GM19238 (cell line): ENCODE measurements around the gene RNF223.
A peak's percentile ranks its signal among the peaks of the same experiment; 100 is the strongest.
"Not testable (repeated sequence)": the region's sequence is repeated elsewhere in the genome, so short reads cannot be mapped to it uniquely, and the experiment has no call there.

ENCODE experiments used
- DNase-seq: peaks from one replicate; pipeline ENCODE4 v3.0.0; 2011; ENCODE audit warnings: low spot score; ENCODE audit not compliant: insufficient read length

RNF223 gene

DNA sequence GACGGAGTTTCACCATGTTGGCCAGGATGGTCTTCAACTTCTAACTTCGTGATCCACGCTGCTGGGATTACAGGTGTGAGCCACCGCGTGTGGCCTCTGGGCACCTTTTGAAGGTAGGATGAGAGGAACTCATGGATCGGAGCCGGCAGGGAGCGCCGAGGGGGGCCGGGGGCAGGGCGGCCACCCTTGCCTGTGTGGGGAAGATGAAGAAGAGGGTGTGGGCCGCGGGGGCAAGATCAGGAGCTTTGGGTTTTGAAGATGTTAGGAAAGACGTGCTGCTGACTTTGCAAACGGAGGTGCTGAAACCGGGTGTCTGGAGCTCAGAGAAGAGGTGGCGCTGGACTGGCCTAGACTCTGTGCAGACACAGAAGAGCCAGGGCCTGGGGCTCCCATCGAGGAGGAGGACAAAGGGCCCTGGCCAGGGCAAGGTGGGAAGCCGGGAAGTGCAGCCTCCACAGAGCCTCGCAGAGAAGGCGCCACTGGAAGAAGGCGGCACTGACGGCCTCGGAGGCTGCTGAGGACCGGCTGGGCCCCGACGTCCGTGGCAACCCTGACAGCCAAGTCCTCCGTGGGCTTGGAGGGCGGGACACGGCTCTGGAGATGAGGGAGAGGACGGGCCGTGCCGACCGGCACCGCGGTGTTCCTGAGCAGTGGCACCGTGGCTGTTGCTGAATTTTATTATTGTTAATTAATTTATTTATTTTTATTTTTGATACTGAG lies 13.7 kb downstream of the RNF223 start:
- no peak for DNase-seq

DNA sequence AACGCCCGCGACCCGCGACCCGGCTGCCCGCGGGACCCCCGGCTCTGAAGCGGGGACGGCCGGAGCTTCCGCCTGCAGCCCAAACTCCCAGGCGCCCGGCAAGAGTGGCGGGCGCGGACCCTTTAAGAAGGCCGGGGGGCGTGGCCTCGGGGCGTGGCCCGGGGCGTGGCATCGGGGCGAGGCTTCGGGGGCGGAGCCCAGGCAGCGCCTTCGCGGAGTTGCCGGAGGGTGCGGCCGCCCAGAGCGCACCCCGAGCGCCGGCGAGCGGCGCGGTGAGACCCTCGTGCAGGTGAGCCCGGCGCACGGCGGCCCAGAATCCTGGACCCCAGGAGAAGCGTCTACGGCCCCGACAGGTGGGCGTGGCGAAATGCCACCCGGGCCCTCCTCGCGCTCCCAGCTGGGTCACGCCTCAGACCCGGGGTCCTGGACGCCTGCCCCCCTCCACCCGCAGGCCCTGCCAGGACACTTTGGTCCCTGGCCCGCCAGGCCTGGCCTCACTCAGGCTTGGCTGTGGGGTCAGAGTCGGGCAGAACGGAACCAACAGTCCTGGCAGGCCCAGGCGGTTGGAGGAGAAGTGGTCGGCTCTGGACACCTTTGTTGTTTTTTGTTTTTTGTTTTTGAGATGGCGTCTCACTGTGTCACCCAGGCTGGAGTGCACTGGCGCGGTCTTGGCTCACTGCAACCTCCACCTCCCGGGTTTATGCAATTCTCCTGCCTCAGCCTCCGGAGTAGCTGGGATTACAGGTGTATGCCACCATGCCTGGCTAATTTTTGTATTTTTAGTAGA lies 14.4 kb downstream of the RNF223 start:
- peak; percentile 99 for DNase-seq

DNA sequence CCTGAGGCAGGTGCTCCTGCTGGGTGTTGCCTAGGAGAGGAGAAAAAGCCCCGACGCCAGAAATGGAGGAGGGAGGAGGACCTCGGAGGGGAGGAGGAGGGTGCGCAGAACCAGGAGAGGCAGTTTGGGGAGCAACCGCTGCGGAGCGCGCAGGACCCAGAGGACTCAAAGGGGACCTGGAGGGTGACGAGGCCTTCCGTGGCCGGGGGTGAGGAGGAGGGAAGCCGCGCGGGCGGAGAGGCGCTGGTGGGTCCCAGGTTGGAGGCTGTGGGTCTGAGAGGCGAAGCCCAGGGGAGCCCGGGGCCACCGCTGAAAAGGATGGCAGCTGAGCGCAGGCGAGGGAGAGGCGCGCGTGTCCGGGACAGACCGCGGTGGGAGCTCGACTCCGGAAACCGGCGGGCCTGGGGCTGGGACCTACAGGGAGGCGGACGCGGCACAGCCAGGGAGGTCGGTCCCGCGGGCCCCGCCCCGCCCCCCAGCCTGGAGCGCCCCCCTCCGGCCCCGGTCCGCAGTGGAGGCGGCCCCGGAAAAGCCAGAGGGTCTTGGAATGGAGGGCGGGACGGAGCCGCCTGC lies 15.1 kb downstream of the RNF223 start:
- peak; percentile 49 for DNase-seq

DNA sequence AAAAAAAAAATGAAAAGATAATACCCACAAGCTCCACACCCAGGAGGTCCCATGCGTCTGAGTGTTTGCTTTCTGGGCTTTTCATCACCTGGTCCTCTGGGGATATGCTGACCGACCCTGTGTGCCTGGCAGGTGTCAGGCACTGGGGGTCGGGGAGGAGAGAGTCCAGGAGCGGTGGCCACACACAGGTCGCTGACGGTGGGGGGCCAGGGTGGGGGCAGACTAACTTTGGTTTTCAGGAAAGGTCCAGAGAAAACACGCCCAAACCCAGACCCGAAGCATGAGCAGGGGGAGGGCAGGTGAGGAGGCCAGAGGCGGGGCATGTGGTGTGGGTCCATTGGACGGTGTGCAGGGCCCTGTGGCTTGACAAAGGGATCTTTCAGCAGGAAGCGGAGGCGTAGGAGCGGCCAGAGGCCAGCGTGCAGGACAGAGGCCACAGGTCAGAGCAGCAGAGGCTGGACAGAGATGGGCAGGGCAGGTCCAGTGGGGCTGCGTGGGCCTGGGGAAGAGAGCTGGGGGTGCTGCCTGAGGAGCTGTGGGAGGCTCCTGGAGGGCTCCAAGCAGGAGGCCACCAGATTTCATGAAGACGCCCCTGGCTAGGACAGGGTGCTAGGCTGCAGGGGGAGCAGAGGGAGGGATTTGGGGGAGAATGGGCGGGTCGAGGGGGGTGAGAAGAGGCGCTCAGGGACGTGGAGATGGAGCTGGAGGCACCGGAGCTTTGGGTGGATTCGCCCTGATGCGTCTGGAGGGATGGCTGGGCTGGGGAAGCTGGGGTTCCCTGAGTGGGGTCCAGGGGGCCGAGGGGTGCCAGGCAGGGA lies 15.8 kb downstream of the RNF223 start:
- DNase-seq = no peak

DNA sequence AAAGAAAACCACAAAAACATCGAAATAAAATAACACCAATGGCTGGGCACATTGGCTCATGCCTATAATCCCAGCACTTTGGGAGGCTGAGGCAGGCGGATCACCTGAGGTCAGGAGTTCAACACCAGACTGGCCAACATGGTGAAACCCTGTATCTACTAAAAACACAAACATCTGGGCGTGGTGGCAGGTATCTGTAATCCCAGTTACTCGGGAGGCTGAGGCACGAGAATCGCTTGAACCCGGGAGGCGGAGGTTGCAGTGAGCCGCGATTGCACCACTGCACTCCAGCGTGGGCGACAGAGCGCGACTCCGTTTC lies 16.4 kb downstream of the RNF223 start:
- not testable (repeated sequence) for DNase-seq

DNA sequence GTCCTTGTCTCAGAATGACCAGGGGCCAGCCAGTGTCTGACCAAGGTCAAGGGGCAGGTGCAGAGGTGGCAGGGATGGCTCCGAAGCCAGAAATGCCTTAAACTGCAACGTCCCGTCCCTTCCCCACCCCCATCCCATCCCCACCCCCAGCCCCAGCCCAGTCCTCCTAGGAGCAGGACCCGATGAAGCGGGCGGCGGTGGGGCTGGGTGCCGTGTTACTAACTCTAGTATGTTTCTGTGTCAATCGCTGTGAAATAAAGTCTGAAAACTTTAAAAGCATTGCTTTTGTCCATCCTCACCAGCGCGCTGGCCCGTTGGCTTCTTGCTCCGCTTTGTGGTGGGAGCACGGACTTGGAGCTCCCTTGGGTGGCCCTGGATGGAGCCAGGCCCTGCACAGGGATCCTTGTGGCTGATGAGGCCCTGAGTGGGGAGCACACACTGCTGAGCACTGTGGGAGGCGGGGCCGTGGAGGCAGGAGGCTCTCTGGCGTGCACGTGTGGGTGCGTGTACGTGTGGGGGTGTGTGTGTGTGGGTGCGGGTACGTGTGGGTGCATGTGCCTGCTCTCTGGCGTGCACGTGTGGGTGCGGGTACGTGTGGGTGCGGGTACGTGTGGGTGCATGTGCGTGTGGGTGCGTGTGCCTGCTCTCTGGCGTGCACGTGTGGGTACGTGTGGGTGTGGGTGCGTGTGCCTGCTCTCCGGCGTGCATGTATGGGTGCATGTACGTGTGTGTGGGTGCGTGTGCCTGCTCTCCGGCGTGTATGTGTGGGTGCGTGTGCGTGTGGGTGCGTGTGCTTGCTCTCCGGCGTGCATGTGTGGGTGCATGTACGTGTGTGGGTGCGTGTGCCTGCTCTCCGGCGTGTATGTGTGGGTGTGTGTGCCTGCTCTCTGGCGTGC lies 18.0 kb downstream of the RNF223 start:
- DNase-seq = no peak

DNA sequence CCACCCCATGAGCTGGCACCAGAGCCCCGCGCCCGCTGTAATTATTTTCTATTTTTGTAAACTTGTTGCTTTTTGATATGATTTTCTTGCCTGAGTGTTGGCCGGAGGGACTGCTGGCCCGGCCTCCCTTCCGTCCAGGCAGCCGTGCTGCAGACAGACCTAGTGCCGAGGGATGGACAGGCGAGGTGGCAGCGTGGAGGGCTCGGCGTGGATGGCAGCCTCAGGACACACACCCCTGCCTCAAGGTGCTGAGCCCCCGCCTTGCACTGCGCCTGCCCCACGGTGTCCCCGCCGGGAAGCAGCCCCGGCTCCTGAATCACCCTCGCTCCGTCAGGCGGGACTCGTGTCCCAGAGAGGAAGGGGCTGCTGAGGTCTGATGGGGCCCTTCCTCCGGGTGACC lies 19.1 kb downstream of the RNF223 start:
- no peak for DNase-seq

DNA sequence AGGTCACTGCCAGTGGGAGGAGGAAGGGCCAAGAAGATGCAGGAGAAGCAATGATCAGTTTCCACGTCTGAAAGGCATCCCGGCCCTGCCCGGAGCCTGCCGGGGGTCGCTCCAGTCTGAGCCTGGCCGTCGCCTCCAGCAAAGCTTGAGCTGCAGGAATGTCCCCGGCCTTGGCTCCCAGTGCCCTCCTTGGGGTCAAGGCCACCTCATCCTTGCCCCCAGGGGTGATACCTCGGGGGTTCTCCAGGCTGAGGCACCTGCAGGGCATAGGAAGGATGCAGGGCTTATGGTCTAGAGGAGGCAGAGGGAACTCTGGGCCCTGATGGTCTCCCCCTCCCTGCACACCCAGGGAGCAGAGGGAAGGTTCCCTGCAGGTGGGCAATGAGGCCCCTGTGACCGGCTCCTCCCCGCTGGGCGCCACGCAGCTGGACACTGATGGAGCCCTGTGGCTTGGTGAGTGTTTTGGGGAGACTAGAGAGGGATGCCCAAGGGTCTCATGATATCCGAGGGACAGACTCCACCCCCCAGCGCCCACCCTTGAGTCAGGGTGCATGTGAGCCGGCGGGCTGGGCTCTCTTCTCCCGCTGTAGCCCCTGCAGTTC lies 19.9 kb downstream of the RNF223 start:
- DNase-seq = no peak

DNA sequence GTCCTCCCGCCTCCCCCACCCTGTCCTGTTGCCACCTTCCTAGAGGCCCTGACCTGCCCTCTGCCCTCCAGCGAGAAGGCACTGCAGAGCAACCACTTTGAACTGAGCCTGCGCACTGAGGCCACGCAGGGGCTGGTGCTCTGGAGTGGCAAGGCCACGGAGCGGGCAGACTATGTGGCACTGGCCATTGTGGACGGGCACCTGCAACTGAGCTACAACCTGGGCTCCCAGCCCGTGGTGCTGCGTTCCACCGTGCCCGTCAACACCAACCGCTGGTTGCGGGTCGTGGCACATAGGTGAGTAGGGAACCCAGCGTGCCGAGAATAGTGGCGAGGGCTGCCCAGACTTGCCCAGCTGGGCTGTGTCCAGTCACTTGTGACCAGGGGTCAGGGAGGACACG lies 20.4 kb downstream of the RNF223 start:
- DNase-seq = no peak

DNA sequence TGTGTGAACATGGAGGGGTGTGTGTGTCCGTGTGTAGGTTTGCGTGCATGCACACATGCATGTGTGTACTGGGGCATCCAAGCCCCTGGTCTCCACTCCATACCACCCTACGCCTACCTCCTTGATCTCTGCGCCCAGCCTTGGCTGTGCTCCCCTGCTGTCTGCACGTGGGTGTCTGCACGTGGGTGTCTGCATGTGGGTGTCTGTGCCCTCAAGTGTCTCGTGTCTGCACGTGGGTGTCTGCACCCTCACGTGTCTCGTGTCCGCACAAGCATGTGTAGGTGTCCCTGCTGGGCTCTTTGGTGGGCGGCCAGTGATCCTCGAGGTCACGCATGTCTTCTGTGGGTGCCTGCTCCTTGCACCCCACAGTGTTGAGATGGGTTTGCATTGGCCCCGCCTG lies 21.1 kb downstream of the RNF223 start:
- no peak for DNase-seq

DNA sequence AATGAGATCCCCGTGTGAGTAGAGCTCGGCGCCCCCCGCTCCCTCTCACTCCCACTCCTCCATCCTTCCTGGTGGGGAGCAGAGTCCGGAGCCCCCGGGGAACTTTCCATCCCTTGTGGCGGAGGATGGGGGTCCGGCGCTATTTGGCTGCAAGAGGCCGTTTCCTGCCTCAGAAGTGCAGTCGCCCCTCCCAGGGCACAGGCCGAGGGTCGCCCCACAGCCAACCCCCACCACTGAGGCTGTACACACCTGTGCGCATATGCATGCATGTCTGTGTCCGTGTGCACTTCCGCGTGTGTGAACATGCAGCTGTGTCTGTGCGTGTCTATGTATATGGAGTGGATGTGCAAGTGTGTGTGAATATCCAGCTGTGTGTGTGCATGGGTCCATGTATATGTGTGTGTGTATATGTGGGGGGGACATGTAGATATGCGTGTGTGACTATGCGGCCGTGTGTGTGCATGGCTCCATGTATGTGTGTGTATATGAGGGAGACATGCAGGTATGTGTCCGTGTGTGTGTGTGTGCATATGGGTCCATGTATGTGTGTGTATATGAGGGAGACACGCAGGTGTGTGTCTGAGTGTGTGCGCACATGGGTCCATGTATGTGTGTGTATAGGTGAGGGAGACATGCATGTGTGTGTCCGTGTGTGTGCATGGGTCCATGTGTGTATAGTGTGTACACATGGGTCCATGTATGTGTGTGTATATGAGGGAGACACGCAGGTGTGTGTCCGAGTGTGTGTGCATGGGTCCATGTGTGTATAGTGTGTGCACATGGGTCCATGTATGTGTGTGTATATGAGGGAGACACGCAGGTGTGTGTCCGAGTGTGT lies 21.9 kb downstream of the RNF223 start:
- no peak for DNase-seq

DNA sequence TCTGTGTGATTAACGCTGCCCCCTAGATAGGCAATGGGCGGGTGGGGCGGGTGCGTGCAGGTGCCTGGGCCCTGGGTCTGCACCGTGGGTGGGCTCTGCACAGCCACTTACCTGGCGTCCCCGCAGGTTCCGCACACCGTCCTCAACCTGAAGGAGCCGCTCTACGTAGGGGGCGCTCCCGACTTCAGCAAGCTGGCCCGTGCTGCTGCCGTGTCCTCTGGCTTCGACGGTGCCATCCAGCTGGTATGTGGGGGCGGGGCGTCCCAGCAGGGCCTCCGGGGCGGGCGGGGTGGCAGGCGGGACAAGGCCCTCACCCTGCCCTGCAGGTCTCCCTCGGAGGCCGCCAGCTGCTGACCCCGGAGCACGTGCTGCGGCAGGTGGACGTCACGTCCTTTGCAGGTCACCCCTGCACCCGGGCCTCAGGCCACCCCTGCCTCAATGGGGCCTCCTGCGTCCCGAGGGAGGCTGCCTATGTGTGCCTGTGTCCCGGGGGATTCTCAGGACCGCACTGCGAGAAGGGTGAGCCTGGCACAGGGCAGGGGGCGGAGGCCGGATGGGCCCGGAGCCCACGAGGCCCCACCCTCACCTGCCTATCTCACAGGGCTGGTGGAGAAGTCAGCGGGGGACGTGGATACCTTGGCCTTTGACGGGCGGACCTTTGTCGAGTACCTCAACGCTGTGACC lies 22.8 kb downstream of the RNF223 start:
- DNase-seq = no peak

DNA sequence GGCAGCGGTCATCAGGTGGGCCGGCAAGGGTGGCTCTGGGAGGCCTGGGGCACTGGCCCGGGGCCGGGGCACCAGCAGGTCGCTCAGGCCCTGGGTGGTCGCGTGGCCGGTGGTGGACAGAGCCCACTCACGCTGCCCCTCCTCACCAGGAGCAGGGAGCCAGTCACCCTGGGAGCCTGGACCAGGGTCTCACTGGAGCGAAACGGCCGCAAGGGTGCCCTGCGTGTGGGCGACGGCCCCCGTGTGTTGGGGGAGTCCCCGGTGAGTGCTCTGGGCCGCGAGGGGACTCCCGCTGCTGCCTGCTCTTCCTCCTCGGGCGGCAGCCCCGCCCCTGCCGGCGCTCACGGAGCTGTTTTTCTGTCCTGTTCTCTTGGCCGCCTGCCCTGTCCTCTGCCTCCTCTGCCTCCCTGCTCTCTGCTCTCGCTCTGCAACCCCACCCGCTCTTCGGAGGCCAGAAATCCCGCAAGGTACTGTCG lies 23.5 kb downstream of the RNF223 start:
- DNase-seq = no peak

DNA sequence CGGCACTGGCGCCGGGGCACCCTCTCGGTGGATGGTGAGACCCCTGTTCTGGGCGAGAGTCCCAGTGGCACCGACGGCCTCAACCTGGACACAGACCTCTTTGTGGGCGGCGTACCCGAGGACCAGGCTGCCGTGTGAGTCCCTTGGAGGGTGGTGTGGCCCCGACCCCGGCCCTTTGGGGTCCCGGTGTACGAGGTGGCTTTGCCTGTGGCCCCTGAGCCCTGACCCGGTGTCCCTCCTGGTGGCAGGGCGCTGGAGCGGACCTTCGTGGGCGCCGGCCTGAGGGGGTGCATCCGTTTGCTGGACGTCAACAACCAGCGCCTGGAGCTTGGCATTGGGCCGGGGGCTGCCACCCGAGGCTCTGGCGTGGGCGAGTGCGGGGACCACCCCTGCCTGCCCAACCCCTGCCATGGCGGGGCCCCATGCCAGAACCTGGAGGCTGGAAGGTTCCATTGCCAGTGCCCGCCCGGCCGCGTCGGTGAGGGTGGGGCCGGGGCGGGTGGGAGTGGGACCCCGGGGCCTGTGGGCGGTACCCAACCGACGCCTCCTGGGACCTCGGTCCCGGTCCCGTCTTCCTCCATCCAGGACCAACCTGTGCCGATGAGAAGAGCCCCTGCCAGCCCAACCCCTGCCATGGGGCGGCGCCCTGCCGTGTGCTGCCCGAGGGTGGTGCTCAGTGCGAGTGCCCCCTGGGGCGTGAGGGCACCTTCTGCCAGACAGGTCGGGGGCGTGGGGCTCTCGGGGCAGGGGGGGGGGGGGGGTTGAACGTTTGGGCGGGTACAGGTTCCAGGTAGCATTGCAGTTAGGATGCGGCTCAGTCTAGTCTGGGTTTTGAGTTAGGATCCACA lies 24.6 kb downstream of the RNF223 start:
- no peak for DNase-seq

DNA sequence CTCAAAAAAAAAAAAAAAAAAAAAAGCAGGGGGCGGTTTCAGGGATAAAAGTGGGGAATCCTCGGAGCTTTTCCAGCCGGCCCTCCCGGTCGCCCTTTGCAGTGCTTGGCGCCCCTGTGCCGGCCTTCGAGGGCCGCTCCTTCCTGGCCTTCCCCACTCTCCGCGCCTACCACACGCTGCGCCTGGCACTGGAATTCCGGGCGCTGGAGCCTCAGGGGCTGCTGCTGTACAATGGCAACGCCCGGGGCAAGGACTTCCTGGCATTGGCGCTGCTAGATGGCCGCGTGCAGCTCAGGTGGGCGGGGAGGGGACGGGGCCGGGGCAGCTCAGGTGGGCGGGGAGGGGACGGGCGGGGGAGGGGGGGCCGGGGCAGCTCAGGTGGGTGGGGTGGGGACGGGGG lies 25.3 kb downstream of the RNF223 start:
- no peak for DNase-seq

DNA sequence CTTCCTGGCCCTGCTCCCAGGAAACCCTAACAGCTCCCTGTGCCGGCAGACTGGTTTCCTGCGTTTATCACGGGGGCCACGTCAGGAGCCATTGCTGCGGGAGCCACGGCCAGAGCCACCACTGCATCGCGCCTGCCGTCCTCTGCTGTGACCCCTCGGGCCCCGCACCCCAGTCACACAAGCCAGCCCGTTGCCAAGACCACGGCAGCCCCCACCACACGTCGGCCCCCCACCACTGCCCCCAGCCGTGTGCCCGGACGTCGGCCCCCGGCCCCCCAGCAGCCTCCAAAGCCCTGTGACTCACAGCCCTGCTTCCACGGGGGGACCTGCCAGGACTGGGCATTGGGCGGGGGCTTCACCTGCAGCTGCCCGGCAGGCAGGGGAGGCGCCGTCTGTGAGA lies 26.1 kb downstream of the RNF223 start:
- DNase-seq = no peak

DNA sequence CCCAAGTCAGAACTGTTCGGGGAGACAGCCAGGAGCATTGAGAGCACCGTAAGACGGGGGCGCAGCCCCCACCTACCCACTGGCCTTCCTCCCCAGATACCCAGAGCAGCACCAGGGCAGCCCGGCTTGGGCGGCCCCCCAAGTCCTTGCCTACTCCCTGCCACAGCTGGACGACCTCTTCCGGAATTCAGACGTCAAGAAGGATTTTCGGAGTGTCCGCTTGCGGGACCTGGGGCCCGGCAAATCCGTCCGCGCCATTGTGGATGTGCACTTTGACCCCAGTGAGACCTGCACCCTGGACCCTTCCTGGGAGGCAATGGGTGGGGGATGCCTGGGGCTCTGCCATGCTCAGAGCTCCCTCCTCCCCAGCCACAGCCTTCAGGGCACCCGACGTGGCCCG lies 26.7 kb downstream of the RNF223 start:
- no peak for DNase-seq

DNA sequence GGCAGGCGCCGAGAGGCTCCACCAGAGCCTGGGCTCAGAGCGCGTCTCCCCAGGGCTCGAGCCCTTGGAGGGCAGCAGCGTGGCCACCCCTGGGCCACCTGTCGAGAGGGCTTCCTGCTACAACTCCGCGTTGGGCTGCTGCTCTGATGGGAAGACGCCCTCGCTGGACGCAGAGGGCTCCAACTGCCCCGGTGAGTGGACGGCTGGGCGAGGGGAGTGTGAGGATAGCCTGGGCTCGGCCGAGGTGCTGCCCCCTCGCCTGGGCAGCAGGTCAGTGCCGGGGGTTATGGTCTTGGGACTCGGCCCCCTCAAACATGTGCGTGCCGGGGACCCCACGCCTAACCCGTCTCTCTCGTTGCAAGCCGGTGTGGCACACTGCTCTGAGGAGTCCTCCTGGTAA lies 27.3 kb downstream of the RNF223 start:
- DNase-seq = no peak
